Hematopoietic multipotent progenitor cell treated with erythropoietin and hydrocortisone succinate and interleukin-3 and kit ligand, for 17 days (in vitro differentiated cells): ENCODE measurements around the gene GJA4.
"Not testable (repeated sequence)": the region's sequence is repeated elsewhere in the genome, so short reads cannot be mapped to it uniquely, and the experiment has no call there.

Experiments
- DNase-seq: peaks from one replicate; pipeline ENCODE4 v3.0.0-alpha.2; 2015; ENCODE audit warnings: low spot score

The GJA4 gene

DNA sequence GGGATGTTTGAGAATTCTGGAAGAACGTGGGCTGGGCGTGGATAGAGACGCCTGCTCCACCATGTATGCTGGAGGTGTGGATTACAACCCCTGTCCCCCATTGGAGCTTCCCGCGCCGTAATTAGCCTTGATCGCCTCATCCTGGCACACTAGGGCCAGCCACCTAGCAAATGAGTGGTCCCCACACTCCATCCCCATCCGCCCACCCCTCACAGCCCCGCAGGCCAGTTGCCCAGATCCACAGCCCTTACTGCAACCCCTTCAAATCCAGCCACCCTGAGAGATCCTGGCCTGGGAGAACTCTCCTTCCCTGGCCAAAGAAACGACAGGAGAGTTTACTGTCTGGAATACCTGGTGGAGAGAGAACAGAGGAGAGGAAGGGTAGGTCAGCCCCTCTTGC, 375 bp upstream of the GJA4 start:
- DNase-seq: no peak

DNA sequence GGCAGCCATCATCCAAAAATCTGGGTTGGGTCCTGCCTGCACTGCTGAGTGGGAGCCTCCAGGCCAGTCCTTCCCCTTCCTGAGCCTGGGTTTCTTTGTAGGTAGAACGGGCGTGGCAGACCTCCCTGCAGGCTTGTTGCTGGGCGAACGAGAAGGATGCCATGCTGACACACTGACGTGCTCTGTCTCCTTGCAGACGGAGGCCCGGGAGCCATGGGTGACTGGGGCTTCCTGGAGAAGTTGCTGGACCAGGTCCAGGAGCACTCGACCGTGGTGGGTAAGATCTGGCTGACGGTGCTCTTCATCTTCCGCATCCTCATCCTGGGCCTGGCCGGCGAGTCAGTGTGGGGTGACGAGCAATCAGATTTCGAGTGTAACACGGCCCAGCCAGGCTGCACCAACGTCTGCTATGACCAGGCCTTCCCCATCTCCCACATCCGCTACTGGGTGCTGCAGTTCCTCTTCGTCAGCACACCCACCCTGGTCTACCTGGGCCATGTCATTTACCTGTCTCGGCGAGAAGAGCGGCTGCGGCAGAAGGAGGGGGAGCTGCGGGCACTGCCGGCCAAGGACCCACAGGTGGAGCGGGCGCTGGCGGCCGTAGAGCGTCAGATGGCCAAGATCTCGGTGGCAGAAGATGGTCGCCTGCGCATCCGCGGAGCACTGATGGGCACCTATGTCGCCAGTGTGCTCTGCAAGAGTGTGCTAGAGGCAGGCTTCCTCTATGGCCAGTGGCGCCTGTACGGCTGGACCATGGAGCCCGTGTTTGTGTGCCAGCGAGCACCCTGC, 1.4 kb downstream of the GJA4 start:
- no peak for DNase-seq

- DNase-seq: no peak
Observed at GRCh38 chr1:34794790-34795180, 2.0 kb downstream of the GJA4 start.

DNA sequence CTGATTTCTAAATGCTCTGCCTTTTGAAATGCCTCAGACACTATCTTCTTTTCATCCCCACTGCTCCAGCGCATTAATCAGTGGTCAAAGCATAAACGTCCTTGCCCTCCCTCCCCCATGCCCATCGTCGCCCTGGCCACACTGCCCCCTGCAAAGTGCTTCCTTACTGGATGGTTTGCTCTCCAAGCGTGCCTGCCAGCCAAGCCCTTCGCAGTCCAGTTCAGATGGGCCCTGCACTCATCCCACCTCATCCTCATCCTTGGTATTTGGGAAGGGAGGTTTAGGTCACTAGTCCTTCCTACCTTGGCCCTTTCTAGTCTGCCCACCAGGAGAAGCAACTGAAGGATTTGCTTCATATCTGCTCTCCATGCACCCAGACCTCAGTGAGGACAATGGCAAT, 3.1 kb downstream of the GJA4 start:
- no peak for DNase-seq

- no peak for DNase-seq
Observed at GRCh38 chr1:34796990-34797389, 4.2 kb downstream of the GJA4 start.

GRCh38 chr1:34800214-34800613, 7.4 kb downstream of the GJA4 start:
- DNase-seq: no peak

GRCh38 chr1:34803770-34804169, 11.0 kb downstream of the GJA4 start:
- no peak for DNase-seq

DNA sequence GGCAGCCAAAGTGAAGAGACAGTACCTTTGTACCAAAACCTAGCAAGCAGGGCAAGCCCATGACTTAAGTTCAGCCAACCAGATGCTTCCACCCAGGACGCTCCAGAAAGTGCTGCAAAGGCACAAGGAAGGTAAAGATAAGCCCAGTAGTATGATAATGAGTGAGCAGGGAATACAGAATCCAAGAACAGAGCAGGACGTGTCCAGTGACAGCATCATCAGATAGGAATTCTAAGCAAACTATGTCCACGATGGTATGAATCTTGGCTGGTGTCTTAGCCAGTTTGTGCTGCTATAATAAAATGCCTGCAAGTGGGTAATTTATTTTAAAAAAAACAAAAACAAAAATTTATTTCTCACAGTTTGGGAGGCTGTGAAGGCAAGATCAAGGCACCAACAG, 13.6 kb downstream of the GJA4 start:
- DNase-seq: no peak

DNA sequence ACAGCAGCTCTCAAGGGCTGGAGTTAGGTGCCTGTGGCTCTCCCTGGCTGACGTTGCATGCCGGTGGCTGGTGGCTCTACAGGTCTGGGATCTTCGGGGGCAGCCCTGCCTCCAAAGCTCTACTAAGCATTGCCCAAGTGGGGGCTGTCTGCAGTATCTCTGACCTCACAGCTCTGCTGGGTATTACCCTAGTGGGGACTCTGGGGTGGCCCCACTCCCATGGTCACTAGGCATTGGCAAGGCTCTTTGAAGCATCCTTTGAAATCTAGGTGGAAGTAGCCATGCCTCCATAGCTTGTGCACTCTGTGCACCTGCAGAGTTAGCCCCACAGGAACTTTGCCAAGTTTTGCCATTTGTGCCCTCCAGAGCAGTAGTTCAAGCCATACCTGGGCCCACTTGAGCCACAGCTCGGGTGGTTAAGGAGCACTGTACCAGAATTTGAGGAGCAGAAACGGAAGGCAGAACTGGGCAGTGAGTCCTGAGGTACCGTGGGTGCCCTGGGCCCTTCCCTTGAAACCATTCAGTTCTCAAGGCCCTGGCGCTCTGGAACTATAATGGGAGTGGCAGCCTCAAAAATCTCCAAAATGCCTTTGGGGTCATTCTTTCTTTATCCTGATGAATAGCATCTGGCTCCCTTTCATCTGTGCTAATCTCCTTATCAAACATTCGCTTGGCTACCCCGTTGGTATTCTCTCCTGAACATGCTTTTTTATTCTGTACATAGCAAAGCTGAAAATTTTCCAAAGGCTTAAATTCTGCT, 15.4 kb downstream of the GJA4 start:
- DNase-seq: no peak

DNA sequence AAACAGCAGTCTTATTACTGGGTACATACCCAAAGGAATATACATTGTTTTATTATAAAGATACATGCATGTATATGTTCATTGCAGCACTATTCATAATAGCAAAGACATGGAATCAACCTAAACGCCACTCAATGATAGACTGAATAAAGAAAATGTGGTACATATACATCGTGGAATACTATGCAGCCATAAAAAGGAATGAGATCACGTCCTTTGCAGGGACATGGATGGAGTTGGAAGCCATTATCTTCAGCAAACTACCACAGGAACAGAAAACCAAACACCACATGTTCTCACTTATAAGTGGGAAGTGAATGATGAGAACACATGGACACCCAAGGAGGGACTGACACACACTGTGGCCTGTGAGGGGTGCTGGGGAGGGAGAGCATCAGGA, 18.0 kb downstream of the GJA4 start:
- not testable (repeated sequence) for DNase-seq

DNA sequence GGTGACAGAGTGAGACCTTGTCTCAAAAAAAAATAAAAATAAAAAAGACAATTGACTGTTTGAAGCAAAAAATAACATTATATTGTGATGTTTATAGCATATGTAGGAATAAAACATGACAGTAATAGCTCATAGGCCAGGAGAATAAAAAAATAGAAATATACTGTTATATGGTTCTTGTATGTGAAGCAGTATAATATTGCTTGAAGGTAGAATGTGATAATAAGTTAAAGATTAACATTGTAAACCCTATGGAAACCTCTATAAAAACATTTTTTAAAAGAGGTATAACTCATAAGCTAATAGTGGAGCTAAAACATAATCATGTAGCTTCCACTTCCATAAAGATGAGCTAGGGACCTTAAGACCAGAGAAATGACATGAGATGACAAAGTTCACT, 23.5 kb downstream of the GJA4 start:
- DNase-seq: no peak

GRCh38 chr1:34816778-34817177, 24.0 kb downstream of the GJA4 start:
- no peak for DNase-seq

DNA sequence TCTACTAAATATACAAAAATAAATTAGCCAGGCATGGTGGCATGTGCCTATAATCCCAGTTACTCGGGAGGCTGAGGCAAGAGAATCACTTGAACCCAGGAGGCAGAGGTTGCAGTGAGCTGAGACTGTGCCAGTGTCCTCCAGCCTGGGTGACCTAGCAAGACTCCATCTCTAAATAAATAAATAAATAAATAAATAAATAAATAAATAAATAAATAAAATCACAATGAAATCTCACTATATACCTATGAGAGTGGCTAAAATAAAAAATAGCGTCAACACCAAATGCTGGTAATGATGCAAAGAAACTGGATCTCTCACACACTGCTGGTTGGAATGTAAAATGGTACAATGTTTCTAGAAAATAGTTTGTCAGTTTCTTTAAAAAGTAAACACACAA, 26.1 kb downstream of the GJA4 start:
- DNase-seq: not testable (repeated sequence)

GRCh38 chr1:34822202-34822601, 29.4 kb downstream of the GJA4 start:
- no peak for DNase-seq

DNA sequence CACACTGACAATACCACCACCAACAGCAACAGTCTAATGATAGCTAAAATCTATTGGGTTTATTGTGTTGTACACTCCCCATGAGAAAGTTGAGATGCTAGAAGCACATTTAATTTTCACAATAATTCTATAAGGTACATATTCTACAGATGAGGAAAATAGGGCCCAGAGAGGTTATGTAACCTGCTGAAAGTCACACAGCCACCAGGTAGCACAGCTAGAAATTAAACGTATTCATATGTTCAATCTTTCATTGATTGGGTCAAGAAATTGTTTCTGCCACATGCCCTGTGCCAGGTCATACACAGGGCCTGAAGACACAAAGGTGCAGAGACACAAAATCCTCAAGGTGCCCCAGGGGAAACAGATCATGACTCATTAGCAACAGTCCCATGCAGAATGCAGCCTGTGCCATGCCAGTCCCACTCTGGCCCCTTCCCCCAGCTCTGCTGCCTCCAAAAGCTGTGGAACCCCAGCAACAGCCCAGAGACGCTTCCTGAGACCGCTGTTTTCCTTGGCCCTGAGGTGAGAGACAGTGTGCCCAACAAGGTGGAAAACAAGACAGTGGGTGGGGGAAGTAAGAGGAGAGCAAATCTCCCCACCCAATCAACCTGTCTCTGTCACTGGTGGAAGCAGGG, 32.1 kb downstream of the GJA4 start:
- no peak for DNase-seq

GRCh38 chr1:34825455-34826091, 32.8 kb downstream of the GJA4 start:
- DNase-seq: no peak

- DNase-seq: no peak
Observed at GRCh38 chr1:34827341-34827941, 34.6 kb downstream of the GJA4 start.

DNA sequence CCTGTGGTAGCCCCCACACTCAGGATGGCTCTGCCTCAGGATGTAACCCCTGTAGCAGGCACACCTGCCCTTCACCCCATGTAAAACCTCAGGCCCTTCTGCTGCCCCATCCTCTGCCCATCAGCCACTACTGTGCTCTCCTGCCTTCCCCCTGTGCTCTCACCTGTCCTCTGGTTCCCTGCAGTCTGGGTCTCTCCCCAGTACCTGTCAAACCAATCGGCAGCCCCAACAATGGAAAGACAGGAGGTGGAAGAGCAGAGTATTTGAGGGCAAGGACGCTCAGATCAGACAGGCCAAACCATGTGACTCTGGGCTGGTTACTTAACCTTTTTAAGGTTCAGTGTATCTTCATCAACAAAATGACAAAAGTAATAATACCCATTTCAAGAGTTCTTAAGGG, 35.8 kb downstream of the GJA4 start:
- no peak for DNase-seq

DNA sequence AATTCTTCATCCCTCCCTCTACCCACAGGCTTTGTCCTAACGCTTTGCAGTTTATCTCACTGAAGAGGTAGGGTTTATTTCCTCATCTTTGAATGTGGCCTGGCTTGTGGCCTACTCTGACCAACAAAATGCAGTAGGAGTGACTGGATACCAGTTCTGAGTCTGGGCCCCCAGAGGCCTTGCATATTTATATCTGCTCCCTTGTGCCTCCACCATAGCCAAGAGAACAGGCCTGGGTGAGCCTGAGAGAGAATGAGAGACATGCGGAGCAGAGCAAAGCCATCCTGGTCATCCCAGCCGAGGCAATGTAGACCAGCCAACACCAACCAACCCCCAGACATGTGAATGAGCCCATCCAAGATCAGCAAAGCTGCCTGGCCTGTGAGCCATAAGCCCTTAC, 36.5 kb downstream of the GJA4 start:
- DNase-seq: no peak

DNA sequence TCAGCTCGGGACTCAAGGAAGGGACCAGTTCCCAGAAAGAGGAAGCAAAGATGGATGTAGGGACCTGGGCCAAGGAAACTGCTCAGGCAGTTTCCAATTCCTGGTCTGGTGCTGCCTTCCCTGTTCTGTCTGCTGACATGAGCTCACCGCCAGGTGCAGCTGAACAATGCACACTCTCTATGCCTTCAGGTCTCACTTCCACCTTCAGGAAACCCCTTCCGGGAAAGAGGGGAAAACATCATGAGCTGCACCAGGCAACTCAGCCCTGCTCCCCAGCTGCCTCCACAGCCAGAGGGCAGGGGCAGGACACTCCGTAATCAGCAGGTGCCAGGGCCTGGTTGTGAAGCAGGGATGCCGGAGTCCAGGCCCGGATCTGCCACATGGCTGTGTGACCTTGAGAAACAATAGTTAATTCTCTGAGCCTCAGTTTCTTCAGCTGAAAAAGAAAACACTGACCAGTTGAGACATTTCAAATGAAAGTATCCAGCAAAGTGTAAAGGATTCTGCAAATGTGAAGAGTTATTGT, 39.0 kb downstream of the GJA4 start:
- DNase-seq: no peak

GRCh38 chr1:34833711-34834110, 40.9 kb downstream of the GJA4 start:
- no peak for DNase-seq
